Psoas muscle (tissue), 8 donors: Measurements from ENCODE around the gene CDKN2D. TPM values are rescaled to one million over a fixed set of nuclear protein-coding genes. Genes with fewer than 3 reads are reported as not detected.

Experiments used
- ATAC-seq, 4 donors: fragments of 200-7000 bp; cut with Tn5 transposase; one replicate each; pipeline ENCODE4 v1.9.1; 2020; ENCODE audit warnings: moderate library complexity in 3 of 4, mild to moderate bottlenecking in 2 of 4
- DNase-seq, 2 donors: peaks; one replicate each; pipeline ENCODE4 v3.0.0-alpha.2; 2020
- H3K27ac ChIP-seq: fragments of 200-600 bp; one replicate; pipeline ENCODE4 v1.8.0; 2022
- H3K27me3 ChIP-seq, 3 donors: fragments of 200-600 bp in 1 of 3; one replicate each; pipeline versions ENCODE4 v1.6.1 to v1.8.0; 2013 to 2022; ENCODE audit warnings: low read length in 2 of 3, mild to moderate bottlenecking in 2 of 3, moderate library complexity in 1 of 3; ENCODE audit not compliant: insufficient read depth in 3 of 3
- H3K36me3 ChIP-seq, 2 donors: fragments of 200-600 bp in 1 of 2; one replicate each; pipeline versions ENCODE4 v1.6.1 to v1.8.0; 2013 to 2022; ENCODE audit warnings: low read depth in 1 of 2, mild to moderate bottlenecking in 1 of 2, moderate library complexity in 1 of 2; ENCODE audit not compliant: insufficient read depth in 1 of 2
- H3K4me1 ChIP-seq: fragments of 200-600 bp; one replicate; pipeline ENCODE4 v1.8.0; 2022
- H3K4me3 ChIP-seq: fragments of 200-600 bp; one replicate; pipeline ENCODE4 v1.8.0; 2022; ENCODE audit warnings: mild to moderate bottlenecking
- H3K9me3 ChIP-seq: fragments of 200-600 bp; one replicate; pipeline ENCODE4 v1.8.0; 2022
- CTCF ChIP-seq: fragments of 200-600 bp; IDR thresholded peaks from one replicate; pipeline ENCODE4 v1.8.0; 2022; ENCODE audit warnings: antibody characterized with exemption
- WGBS, 3 donors: extraction: QIAGEN DNeasy Blood & Tissue Kit; methylation state at CpG; one replicate each; pipeline versions ENCODE4 v1.1.6 to v1.1.7; 2013; 5-methylcytosine and 5-hydroxymethylcytosine counted together
- intact Hi-C, 2 donors: fragments of 100-400 bp; cut with DNase I; formaldehyde crosslinking; loops; one replicate each; pipeline versions ENCODE4 v1.11.0 to v1.14.2; 2022
- polyA plus RNA-seq, 3 donors: library from polyadenylated mRNA; stranded (reverse); fragments of 200-250 nt; gene quantifications; one replicate each; pipeline ENCODE4 v1.2.3, GENCODE V29; 2013
- total RNA-seq, 4 donors: library from RNA; stranded (reverse); fragmentation: NEBNext Ultra II Directional in 2 of 4; extraction: Animal tissue kit (Norgen Biotek cat#: 25700) in 2 of 4; gene quantifications; one replicate each; pipeline versions ENCODE4 v1.2.1 to v1.2.4, GENCODE V29; 2021 to 2023
- donor health status: healthy with polysubstance abuse.
- donor health status: DM: no; HTN: no; CAD: no; lungs with moderate emphysema.
- donor health status: Bipolar disorder and iron deficiency.
- donor health status: healthy.
- donor health status: DM: yes; HTN: yes; CAD: no.
- donor health status: DM: no; HTN: no; CAD: no.
- donor health status: DM: no; HTN: no; CAD: no.
- donor health status: DM: yes; HTN: yes; CAD: no.

Gene CDKN2D
- total and polyA plus RNA-seq, 7 donors = 6.1 to 29.2 (median 13.1) TPM

DNA sequence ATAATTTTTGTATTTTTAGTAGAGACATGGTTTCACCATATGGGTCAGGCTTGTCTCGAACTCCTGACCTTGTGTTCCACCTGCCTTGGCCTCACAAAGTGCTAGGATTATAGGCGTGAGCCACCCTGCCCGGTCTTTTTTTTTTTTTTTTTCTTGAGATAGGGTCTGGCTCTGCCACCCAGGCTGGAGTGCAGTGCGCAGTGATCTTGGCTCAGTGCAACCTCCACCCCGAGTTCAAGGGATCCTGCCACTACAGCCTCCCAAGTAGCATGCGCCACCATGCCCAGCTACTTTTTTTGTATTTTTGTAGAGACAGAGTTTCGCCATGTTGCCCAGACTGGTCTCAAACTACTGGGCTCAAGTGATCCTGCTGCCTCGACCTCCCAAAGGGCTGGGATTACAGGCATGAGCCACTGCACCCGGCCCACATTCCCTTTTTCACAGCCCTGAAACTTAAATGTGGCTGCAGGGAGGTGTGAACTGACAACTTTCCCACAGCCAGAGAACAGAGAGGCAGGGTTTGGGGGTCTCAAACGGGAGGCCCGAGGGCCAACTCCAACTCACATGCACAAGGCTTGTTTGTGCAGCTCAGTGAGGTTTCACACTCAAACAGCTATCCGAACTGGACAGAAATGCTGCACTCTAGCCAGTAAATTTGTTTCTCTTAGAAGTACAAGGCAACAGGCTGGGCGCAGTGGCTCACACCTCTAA lies 47.2 kb downstream of the CDKN2D start:
- DNase-seq (no peak), ATAC-seq (no peak)
- H3K9me3 ChIP-seq = no peaks in the 10 kb centered on the region
- no peak overlapping the region for H3K4me3 ChIP-seq
- no peak for TF ChIP-seq CTCF
- peaks cover 0 to 34% (median 15%) of the 10 kb centered on the region in 3 donors for H3K27me3 ChIP-seq
- intact Hi-C loops = no loop called here
- no peaks in the 10 kb centered on the region for H3K4me1 ChIP-seq
- WGBS, 3 donors = 77 to 78% (median 78%) methylated on average over 12 to 13 of the region's 13 CpGs
- no peaks in the 10 kb centered on the region for H3K36me3 ChIP-seq
- H3K27ac ChIP-seq = no peak overlapping the region

GRCh38 chr19:10520652-10521318 lies 48.0 kb downstream of the CDKN2D start:
- Histone ChIP-seq H3K27me3 (peaks cover 0 to 42% (median 15%) of the 10 kb centered on the region in 3 donors), H3K36me3 (no peaks in the 10 kb centered on the region), H3K4me3 (no peak overlapping the region), H3K27ac (no peak overlapping the region), H3K4me1 (no peaks in the 10 kb centered on the region), H3K9me3 (no peaks in the 10 kb centered on the region)
- TF ChIP-seq CTCF = no peak
- DNase-seq = no peak
- no peak for ATAC-seq
- intact Hi-C loops = no loop called here
- 85 to 89% (median 87%) methylated on average over 14 to 15 of the region's 15 CpGs for WGBS, 3 donors

DNA sequence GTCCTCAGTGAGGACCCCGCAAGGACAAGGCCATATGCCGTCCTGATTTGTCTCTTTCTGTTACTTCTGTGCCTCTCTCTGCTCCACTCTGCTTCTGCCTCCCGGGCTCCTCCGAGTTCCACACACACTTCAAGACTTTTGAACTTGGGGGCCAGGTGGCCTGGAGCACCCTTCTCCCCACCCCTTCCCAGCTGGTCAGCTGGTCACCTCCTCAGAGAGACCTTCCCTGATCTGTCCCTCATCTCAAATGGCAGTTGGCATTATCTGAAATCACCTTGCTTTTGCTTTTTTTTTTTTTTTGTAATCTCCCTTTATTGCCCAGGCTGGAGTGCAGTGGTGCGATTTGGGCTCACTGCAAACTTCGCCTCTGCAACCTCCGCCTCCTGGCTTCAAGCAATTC lies 49.4 kb downstream of the CDKN2D start:
- intact Hi-C loops = no loop called here
- WGBS, 3 donors = 52 to 64% (median 56%) methylated on average over 7 of the region's 7 CpGs
- no peak for DNase-seq
- no peaks in the 10 kb centered on the region for H3K9me3 ChIP-seq
- no peaks in the 10 kb centered on the region for H3K36me3 ChIP-seq
- peaks cover 0 to 56% (median 22%) of the 10 kb centered on the region in 3 donors for H3K27me3 ChIP-seq
- no peak overlapping the region for H3K4me3 ChIP-seq
- ATAC-seq = no peak
- no peak overlapping the region for H3K27ac ChIP-seq
- TF ChIP-seq CTCF = no peak
- no peaks in the 10 kb centered on the region for H3K4me1 ChIP-seq

- Histone ChIP-seq H3K36me3 (no peaks in the 10 kb centered on the region), H3K4me3 (no peak overlapping the region), H3K4me1 (no peaks in the 10 kb centered on the region), H3K27me3 (peaks cover 0 to 63% (median 28%) of the 10 kb centered on the region in 3 donors), H3K27ac (no peak overlapping the region), H3K9me3 (no peaks in the 10 kb centered on the region)
- DNase-seq (no peak), ATAC-seq (peak in 1 of 4 donors; percentile 11)
- 9 to 14% (median 13%) methylated on average over 31 to 33 of the region's 33 CpGs for WGBS, 3 donors
- intact Hi-C loops = no loop called here
- TF ChIP-seq CTCF = no peak
Measured at GRCh38 chr19:10518444-10519361, 50.1 kb downstream of the CDKN2D start.
